D721Med (cell line): ENCODE data around the gene RNF133.

Source experiments
- DNase-seq: peaks from one replicate; pipeline ENCODE4 v3.0.0; 2011; ENCODE audit warnings: low spot score; ENCODE audit not compliant: insufficient read length
- FAIRE-seq: peaks from 2 replicates; lab custom pipeline; 2011; peaks lifted over from hg19 to GRCh38; lab: Jason Lieb, UNC
- CTCF ChIP-seq: IDR thresholded peaks from 2 replicates; pipeline ENCODE4 v1.5.1; 2012; ENCODE audit warnings: mild to moderate bottlenecking, control low read depth; ENCODE audit not compliant: insufficient read depth; ENCODE audit errors: missing control alignments

The RNF133 gene

GRCh38 chr7:122672536-122672935, 26.4 kb downstream of the RNF133 start:
- TF ChIP-seq CTCF, result no peak

GRCh38 chr7:122663733-122664132, 35.2 kb downstream of the RNF133 start:
- TF ChIP-seq CTCF, result no peak
- no peak for DNase-seq
- FAIRE-seq, result no peak

More at GRCh38 chr7:122672536-122672935, 26.4 kb downstream of the RNF133 start:
- no peak for DNase-seq
- no peak for FAIRE-seq

GRCh38 chr7:122658856-122659255, 40.1 kb downstream of the RNF133 start:
- DNase-seq (no peak), FAIRE-seq (no peak)
- no peak for TF ChIP-seq CTCF

GRCh38 chr7:122653685-122654084, 45.2 kb downstream of the RNF133 start:
- TF ChIP-seq CTCF, result no peak
- no peak for FAIRE-seq
- no peak for DNase-seq

- FAIRE-seq (no peak), DNase-seq (no peak)
- TF ChIP-seq CTCF, result no peak
Observed at GRCh38 chr7:122652876-122653275, 46.0 kb downstream of the RNF133 start.

- no peak for TF ChIP-seq CTCF
- peak; percentile 58 for FAIRE-seq
- no peak for DNase-seq
Observed at GRCh38 chr7:122651451-122651850, 47.5 kb downstream of the RNF133 start.
